ENCODE measurements around the gene UTP15. TPM values are rescaled to one million over a fixed set of nuclear protein-coding genes. Genes with fewer than 3 reads are reported as not detected.

The UTP15 gene
- total RNA-seq, 1 experiment from 2014 or later = 38.8 TPM

DNA sequence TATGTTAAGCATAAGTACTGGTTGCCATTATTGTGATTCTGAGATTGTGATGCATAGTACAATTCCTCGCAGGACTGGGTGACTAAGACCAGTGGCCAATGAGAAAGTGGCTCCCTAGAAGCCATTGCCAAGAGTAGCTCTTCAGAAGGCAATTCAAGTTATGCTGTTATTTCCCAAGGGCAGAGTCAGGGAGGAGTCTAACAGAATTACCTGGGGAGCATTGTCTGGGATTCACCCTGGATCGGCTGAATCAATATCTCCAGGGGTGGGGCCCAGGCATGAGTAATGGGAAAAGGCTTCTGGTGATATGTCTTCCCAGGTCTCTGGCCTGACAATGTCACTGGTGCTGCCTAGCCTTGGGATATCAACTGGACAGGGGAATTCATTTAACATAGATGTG, 49.5 kb downstream of the UTP15 start:
- no peak overlapping the region for H3K27ac ChIP-seq (ENCODE audit: low read length)
- in situ Hi-C loops (cut with HindIII; ENCODE audit: low pct_unique_long_range_greater_than_20kb, low sequenced_read_pairs) = no loop called here
- CTCF ChIA-PET = no interaction called here

GRCh38 chr5:73615947-73616346, 50.4 kb downstream of the UTP15 start:
- ATAC-seq (no peak), DNase-seq (ENCODE audit: low read depth, low spot score) (no peak)
- in situ Hi-C loops (cut with HindIII; ENCODE audit: low pct_unique_long_range_greater_than_20kb, low sequenced_read_pairs) = no loop called here
- no TSS peak for BruUV-seq (replicated peaks)
- ChIA-PET CTCF (no interaction called here), POLR2A (no interaction called here)
- no peak overlapping the region for H3K4me3 ChIP-seq (ENCODE audit: low read depth in 2 of 2, low read length in 2 of 2)
- peaks cover 19% of the 10 kb centered on the region for H3K4me1 ChIP-seq (ENCODE audit: control insufficient read depth, insufficient read depth, low read length)
- no peaks in the 10 kb centered on the region for H3K27me3 ChIP-seq (ENCODE audit: control insufficient read depth, insufficient read depth, low read length)
- no peak for TF ChIP-seq POLR2AphosphoS5 (IDR thresholded peaks at IDR 0.05; ENCODE audit: low read depth, low read length)
- TF ChIP-seq, protein P1, sequence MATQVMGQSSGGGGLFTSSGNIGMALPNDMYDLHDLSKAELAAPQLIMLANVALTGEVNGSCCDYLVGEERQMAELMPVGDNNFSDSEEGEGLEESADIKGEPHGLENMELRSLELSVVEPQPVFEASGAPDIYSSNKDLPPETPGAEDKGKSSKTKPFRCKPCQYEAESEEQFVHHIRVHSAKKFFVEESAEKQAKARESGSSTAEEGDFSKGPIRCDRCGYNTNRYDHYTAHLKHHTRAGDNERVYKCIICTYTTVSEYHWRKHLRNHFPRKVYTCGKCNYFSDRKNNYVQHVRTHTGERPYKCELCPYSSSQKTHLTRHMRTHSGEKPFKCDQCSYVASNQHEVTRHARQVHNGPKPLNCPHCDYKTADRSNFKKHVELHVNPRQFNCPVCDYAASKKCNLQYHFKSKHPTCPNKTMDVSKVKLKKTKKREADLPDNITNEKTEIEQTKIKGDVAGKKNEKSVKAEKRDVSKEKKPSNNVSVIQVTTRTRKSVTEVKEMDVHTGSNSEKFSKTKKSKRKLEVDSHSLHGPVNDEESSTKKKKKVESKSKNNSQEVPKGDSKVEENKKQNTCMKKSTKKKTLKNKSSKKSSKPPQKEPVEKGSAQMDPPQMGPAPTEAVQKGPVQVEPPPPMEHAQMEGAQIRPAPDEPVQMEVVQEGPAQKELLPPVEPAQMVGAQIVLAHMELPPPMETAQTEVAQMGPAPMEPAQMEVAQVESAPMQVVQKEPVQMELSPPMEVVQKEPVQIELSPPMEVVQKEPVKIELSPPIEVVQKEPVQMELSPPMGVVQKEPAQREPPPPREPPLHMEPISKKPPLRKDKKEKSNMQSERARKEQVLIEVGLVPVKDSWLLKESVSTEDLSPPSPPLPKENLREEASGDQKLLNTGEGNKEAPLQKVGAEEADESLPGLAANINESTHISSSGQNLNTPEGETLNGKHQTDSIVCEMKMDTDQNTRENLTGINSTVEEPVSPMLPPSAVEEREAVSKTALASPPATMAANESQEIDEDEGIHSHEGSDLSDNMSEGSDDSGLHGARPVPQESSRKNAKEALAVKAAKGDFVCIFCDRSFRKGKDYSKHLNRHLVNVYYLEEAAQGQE (IDR thresholded peaks at IDR 0.05; ENCODE audit: insufficient read depth in 1 of 2, low read depth in 2 of 2, low read length in 1 of 2) = no peak
- TF ChIP-seq, protein P2, sequence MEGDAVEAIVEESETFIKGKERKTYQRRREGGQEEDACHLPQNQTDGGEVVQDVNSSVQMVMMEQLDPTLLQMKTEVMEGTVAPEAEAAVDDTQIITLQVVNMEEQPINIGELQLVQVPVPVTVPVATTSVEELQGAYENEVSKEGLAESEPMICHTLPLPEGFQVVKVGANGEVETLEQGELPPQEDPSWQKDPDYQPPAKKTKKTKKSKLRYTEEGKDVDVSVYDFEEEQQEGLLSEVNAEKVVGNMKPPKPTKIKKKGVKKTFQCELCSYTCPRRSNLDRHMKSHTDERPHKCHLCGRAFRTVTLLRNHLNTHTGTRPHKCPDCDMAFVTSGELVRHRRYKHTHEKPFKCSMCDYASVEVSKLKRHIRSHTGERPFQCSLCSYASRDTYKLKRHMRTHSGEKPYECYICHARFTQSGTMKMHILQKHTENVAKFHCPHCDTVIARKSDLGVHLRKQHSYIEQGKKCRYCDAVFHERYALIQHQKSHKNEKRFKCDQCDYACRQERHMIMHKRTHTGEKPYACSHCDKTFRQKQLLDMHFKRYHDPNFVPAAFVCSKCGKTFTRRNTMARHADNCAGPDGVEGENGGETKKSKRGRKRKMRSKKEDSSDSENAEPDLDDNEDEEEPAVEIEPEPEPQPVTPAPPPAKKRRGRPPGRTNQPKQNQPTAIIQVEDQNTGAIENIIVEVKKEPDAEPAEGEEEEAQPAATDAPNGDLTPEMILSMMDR (IDR thresholded peaks at IDR 0.05) = no peak
- no peak for TF ChIP-seq TCF7L2 (IDR thresholded peaks at IDR 0.05; ENCODE audit: low read depth, low read length)
- TF ChIP-seq SIN3A (IDR thresholded peaks at IDR 0.05; ENCODE audit: borderline replicate concordance, insufficient read depth, low read depth, low read length) = no peak
- H3K9me3 ChIP-seq (ENCODE audit: control insufficient read depth, insufficient read depth, low read depth, low read length) = no peaks in the 10 kb centered on the region
- H3K27ac ChIP-seq (ENCODE audit: low read length) = no peak overlapping the region
- no peaks in the 10 kb centered on the region for H3K36me3 ChIP-seq (ENCODE audit: control insufficient read depth, insufficient read depth, low read length)
- intact Hi-C loops (cut with micrococcal nuclease; ENCODE audit: unreplicated experiment) = no loop called here

More for the DNA sequence above, 49.5 kb downstream of the UTP15 start:
- TF ChIP-seq, protein P2 (IDR thresholded peaks at IDR 0.05) = no peak
- TF ChIP-seq SIN3A (IDR thresholded peaks at IDR 0.05; ENCODE audit: borderline replicate concordance, insufficient read depth, low read depth, low read length) (no peak), POLR2AphosphoS5 (IDR thresholded peaks at IDR 0.05; ENCODE audit: low read depth, low read length) (no peak), TCF7L2 (IDR thresholded peaks at IDR 0.05; ENCODE audit: low read depth, low read length) (no peak)
- TF ChIP-seq, protein P1 (IDR thresholded peaks at IDR 0.05; ENCODE audit: insufficient read depth in 1 of 2, low read depth in 2 of 2, low read length in 1 of 2) = no peak
- intact Hi-C loops (cut with micrococcal nuclease; ENCODE audit: unreplicated experiment) = no loop called here
- no TSS peak for BruUV-seq (replicated peaks)
- Histone ChIP-seq H3K36me3 (ENCODE audit: control insufficient read depth, insufficient read depth, low read length) (no peaks in the 10 kb centered on the region), H3K4me3 (ENCODE audit: low read depth in 2 of 2, low read length in 2 of 2) (no peak overlapping the region), H3K27me3 (ENCODE audit: control insufficient read depth, insufficient read depth, low read length) (no peaks in the 10 kb centered on the region), H3K9me3 (ENCODE audit: control insufficient read depth, insufficient read depth, low read depth, low read length) (no peaks in the 10 kb centered on the region), H3K4me1 (ENCODE audit: control insufficient read depth, insufficient read depth, low read length) (peaks cover 19% of the 10 kb centered on the region)
- ATAC-seq (no peak), DNase-seq (ENCODE audit: low read depth, low spot score) (no peak)
- POLR2A ChIA-PET = interaction anchor here (0.6 kb wide), 1 partner anchor 521 kb away, joined by 3 read pairs; no protein-coding TSS in a partner anchor

Measured in Panc1 (cell line).